GM12875 (cell line): ENCODE data around the gene PIEZO1.
A peak's percentile ranks its signal among the peaks of the same experiment; 100 is the strongest.

Experiments
- H3K4me3 ChIP-seq: one replicate; pipeline ENCODE4 v1.5.1; 2011; ENCODE audit warnings: low read depth, low read length, control low read depth
- CTCF ChIP-seq: IDR thresholded peaks from 2 replicates; pipeline ENCODE4 v1.5.1; 2011; ENCODE audit warnings: low read depth, mild to moderate bottlenecking, control low read depth, inconsistent platforms, low read length, moderate library complexity, borderline replicate concordance; ENCODE audit not compliant: insufficient read depth

Gene PIEZO1

DNA sequence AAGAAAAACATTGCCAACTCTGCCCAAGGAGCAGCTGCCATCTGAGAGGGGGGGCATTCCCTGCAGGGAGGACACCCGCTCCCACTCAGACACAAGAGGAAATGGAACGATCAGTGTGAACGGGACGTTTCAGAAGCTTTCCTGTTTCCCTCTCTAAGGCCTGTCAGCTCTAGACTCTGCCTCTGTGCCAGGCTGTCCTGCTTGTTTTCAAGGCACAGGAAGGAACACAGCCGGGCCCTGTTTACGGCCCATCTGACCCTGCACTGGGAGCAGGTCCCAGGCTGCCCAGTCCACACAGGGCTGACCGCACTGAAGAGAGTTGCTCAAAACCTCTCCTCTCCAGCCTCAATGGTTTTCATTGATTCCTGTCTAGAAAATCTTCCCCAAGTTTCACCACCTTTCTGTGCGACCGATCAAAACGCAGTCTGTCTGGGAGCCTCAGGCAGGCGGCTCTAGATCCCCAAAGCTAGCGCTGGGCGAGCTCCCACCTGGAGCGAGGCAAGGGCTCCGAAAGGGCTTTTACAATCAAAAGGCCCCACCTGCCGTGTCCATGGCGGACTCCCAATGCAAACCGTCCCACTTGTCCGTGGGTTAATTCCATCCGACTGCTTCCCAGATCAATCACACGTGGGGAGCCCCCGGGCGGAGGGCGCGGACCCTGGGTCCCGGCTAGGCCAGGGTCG lies 1.5 kb downstream of the PIEZO1 start:
- H3K4me3 ChIP-seq, result peak overlapping the region; percentile 81
- TF ChIP-seq CTCF, result no peak

GRCh38 chr16:88782454-88783390 lies 2.3 kb downstream of the PIEZO1 start:
- no peak for TF ChIP-seq CTCF
- peak overlapping the region; percentile 81 for H3K4me3 ChIP-seq

- TF ChIP-seq CTCF, result no peak
- peak overlapping the region; percentile 28 for H3K4me3 ChIP-seq
These were observed 3.6 kb downstream of the PIEZO1 start for GRCh38 chr16:88781140-88782077.

- TF ChIP-seq CTCF, result no peak
- H3K4me3 ChIP-seq, result no peak overlapping the region
These were observed 4.6 kb downstream of the PIEZO1 start for GRCh38 chr16:88780142-88781062.

GRCh38 chr16:88779406-88780141 lies 5.4 kb downstream of the PIEZO1 start:
- no peak overlapping the region for H3K4me3 ChIP-seq
- TF ChIP-seq CTCF, result no peak
